Measurements from ENCODE around the gene TJP2. TPM values are rescaled to one million over a fixed set of nuclear protein-coding genes. Genes with fewer than 3 reads are reported as not detected.

Gene TJP2
- polyA plus RNA-seq, 1 donor from 2014 or later, result 3.1 TPM

DNA sequence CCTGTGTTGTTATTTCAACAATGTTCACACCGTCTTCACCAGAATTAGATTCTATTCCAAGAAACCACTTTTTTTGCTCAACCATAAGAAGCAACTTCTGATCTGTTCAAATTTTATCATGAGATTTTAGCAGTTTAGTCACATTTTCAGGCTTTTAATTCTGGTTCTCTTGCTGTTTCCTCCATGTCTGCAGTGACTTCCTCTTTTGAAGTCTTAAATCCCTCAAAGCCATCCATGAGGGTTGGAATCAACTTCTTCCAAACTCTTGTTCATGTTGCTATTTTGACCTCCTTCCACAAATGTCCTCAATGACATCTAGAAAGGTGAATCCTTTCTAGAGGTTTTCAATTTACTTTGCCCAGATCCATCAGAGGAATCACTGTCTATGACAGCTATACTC, 125.2 kb downstream of the TJP2 start:
- H3K4me2 ChIP-seq (ENCODE audit: low read length), result no peak overlapping the region
- H3K9me2 ChIP-seq (ENCODE audit: insufficient read depth, low read length), result no peaks in the 10 kb centered on the region
- no peak overlapping the region for H3K9ac ChIP-seq (ENCODE audit: low read length)
- no peaks in the 10 kb centered on the region for H3K79me2 ChIP-seq (replicated peaks; ENCODE audit: insufficient read depth, low read length)
- no peaks in the 10 kb centered on the region for H4K20me1 ChIP-seq (ENCODE audit: insufficient read depth)
- H3K9me3 ChIP-seq (ENCODE audit: low read length), result no peaks in the 10 kb centered on the region
- no peak overlapping the region for H3K4me3 ChIP-seq (ENCODE audit: low read length)
- H2AFZ ChIP-seq (ENCODE audit: low read depth, low read length), result no peak overlapping the region
- no peaks in the 10 kb centered on the region for H3K27me3 ChIP-seq (ENCODE audit: insufficient read depth, low read depth, low read length)
- TF ChIP-seq MXI1 (conservative IDR thresholded peaks at IDR 0.05; ENCODE audit: poor library complexity, severe bottlenecking) (no peak), EZH2 (IDR thresholded peaks at IDR 0.05; ENCODE audit: borderline replicate concordance, insufficient read depth, low read length, poor library complexity, severe bottlenecking) (no peak), POLR2AphosphoS5 (IDR thresholded peaks at IDR 0.05) (no peak), REST (IDR thresholded peaks at IDR 0.05; ENCODE audit: borderline replicate concordance) (no peak), TAF1 (IDR thresholded peaks at IDR 0.05; ENCODE audit: low read depth) (no peak), SMC3 (conservative IDR thresholded peaks at IDR 0.05; ENCODE audit: poor library complexity) (no peak), RAD21 (conservative IDR thresholded peaks at IDR 0.05) (no peak), EP300 (conservative IDR thresholded peaks at IDR 0.05; ENCODE audit: poor library complexity, severe bottlenecking) (no peak)
- TF ChIP-seq, protein P1, sequence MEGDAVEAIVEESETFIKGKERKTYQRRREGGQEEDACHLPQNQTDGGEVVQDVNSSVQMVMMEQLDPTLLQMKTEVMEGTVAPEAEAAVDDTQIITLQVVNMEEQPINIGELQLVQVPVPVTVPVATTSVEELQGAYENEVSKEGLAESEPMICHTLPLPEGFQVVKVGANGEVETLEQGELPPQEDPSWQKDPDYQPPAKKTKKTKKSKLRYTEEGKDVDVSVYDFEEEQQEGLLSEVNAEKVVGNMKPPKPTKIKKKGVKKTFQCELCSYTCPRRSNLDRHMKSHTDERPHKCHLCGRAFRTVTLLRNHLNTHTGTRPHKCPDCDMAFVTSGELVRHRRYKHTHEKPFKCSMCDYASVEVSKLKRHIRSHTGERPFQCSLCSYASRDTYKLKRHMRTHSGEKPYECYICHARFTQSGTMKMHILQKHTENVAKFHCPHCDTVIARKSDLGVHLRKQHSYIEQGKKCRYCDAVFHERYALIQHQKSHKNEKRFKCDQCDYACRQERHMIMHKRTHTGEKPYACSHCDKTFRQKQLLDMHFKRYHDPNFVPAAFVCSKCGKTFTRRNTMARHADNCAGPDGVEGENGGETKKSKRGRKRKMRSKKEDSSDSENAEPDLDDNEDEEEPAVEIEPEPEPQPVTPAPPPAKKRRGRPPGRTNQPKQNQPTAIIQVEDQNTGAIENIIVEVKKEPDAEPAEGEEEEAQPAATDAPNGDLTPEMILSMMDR (IDR thresholded peaks at IDR 0.05; ENCODE audit: poor library complexity, severe bottlenecking), result no peak
- H3F3A ChIP-seq (ENCODE audit: insufficient read depth, low read length, poor library complexity, severe bottlenecking), result no peaks in the 10 kb centered on the region
- H3K36me3 ChIP-seq (ENCODE audit: insufficient read depth, low read length), result no peaks in the 10 kb centered on the region
- H3K27ac ChIP-seq (ENCODE audit: low read length), result no peak overlapping the region

GRCh38 chr9:69299826-69300225, 125.7 kb downstream of the TJP2 start:
- no peaks in the 10 kb centered on the region for H3K27me3 ChIP-seq (ENCODE audit: insufficient read depth, low read depth, low read length)
- H3K4me2 ChIP-seq (ENCODE audit: low read length), result no peak overlapping the region
- H3K79me2 ChIP-seq (replicated peaks; ENCODE audit: insufficient read depth, low read length), result no peaks in the 10 kb centered on the region
- no peaks in the 10 kb centered on the region for H3F3A ChIP-seq (ENCODE audit: insufficient read depth, low read length, poor library complexity, severe bottlenecking)
- H3K4me3 ChIP-seq (ENCODE audit: low read length), result no peak overlapping the region
- H3K36me3 ChIP-seq (ENCODE audit: insufficient read depth, low read length), result no peaks in the 10 kb centered on the region
- H4K20me1 ChIP-seq (ENCODE audit: insufficient read depth), result no peaks in the 10 kb centered on the region
- no peaks in the 10 kb centered on the region for H3K9me3 ChIP-seq (ENCODE audit: low read length)
- no peaks in the 10 kb centered on the region for H3K9me2 ChIP-seq (ENCODE audit: insufficient read depth, low read length)
- no peak overlapping the region for H2AFZ ChIP-seq (ENCODE audit: low read depth, low read length)
- no peak overlapping the region for H3K9ac ChIP-seq (ENCODE audit: low read length)
- no peak overlapping the region for H3K27ac ChIP-seq (ENCODE audit: low read length)
- no peak for TF ChIP-seq REST (IDR thresholded peaks at IDR 0.05; ENCODE audit: borderline replicate concordance)
- no peak for TF ChIP-seq SMC3 (conservative IDR thresholded peaks at IDR 0.05; ENCODE audit: poor library complexity)
- no peak for TF ChIP-seq MXI1 (conservative IDR thresholded peaks at IDR 0.05; ENCODE audit: poor library complexity, severe bottlenecking)
- no peak for TF ChIP-seq EZH2 (IDR thresholded peaks at IDR 0.05; ENCODE audit: borderline replicate concordance, insufficient read depth, low read length, poor library complexity, severe bottlenecking)
- TF ChIP-seq TAF1 (IDR thresholded peaks at IDR 0.05; ENCODE audit: low read depth), result no peak
- TF ChIP-seq, protein P1 (IDR thresholded peaks at IDR 0.05; ENCODE audit: poor library complexity, severe bottlenecking), result no peak
- no peak for TF ChIP-seq EP300 (conservative IDR thresholded peaks at IDR 0.05; ENCODE audit: poor library complexity, severe bottlenecking)
- no peak for TF ChIP-seq RAD21 (conservative IDR thresholded peaks at IDR 0.05)
- TF ChIP-seq POLR2AphosphoS5 (IDR thresholded peaks at IDR 0.05), result no peak

Data from neural cell (in vitro differentiated cells).